Hepatocyte (in vitro differentiated cells): ENCODE data around the gene CBX7.

ENCODE experiments used
- CTCF ChIP-seq: fragments of 200-600 bp; sonication (generic); IDR thresholded peaks from 2 replicates; pipeline ENCODE4 v1.5.1; 2016; ENCODE audit warnings: antibody characterized with exemption, mild to moderate bottlenecking; ENCODE audit not compliant: poor library complexity
- EZH2 ChIP-seq: fragments of 200-600 bp; sonication (generic); IDR thresholded peaks from 2 replicates; pipeline ENCODE4 v1.6.1; 2016; ENCODE audit warnings: antibody characterized with exemption, mild to moderate bottlenecking, borderline replicate concordance

- TF ChIP-seq CTCF (no peak), EZH2 (no peak)
Measured at GRCh38 chr22:39155421-39155820, 2.9 kb upstream of the CBX7 start.
